MM.1S (cell line): ENCODE results near the gene CCDC86.

ENCODE experiments used
- EZH2 ChIP-seq: fragments of 300-600 bp; sonication (generic); optimal IDR thresholded peaks from 2 replicates; pipeline ENCODE3; 2017; ENCODE audit warnings: low read depth, mild to moderate bottlenecking, antibody characterized with exemption, low read length, mixed read lengths
- EZH2phosphoT487 ChIP-seq: fragments of 300-600 bp; sonication (generic); IDR thresholded peaks from 2 replicates; pipeline ENCODE4 v1.6.1; 2018; ENCODE audit warnings: antibody characterized with exemption, low read length
- TF ChIP-seq, protein P1 (sequence below): fragments of 300-600 bp; sonication (generic); IDR thresholded peaks from 2 replicates; pipeline ENCODE4 v1.5.1; 2016; ENCODE audit warnings: antibody characterized with exemption, low read length, mixed read lengths

DNA sequence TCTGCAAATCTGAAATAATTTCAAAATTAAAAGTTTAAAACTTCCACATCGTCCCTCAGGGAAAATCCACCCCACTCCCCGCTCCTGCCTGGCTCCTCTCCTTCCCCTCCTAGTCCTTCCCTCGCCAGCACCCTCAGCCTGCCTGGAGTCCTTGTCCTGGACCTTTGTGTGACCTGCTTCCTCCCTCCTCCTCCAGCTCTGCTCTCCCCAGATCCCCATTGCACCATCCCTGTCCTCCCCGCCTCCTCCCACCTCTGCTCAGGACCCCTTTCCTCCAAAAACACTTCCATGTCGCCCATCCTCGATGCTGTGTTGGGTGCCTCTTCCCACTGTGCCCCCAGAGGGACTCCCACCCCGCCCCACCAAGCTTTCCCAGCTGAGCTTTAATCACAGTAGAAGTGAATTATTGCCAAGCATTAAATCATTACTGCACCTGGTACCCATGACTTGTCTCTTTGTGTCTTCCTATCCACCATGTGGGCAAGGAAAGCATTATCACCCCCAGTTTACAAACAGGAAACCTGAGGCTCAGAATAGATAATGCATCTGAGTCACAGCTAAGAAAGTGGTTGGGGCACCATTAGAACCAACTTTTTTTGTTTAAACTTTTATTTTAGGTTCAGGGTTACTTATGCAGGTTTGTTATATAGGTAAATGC is 23.1 kb downstream of the CCDC86 start:
- TF ChIP-seq, protein P1, sequence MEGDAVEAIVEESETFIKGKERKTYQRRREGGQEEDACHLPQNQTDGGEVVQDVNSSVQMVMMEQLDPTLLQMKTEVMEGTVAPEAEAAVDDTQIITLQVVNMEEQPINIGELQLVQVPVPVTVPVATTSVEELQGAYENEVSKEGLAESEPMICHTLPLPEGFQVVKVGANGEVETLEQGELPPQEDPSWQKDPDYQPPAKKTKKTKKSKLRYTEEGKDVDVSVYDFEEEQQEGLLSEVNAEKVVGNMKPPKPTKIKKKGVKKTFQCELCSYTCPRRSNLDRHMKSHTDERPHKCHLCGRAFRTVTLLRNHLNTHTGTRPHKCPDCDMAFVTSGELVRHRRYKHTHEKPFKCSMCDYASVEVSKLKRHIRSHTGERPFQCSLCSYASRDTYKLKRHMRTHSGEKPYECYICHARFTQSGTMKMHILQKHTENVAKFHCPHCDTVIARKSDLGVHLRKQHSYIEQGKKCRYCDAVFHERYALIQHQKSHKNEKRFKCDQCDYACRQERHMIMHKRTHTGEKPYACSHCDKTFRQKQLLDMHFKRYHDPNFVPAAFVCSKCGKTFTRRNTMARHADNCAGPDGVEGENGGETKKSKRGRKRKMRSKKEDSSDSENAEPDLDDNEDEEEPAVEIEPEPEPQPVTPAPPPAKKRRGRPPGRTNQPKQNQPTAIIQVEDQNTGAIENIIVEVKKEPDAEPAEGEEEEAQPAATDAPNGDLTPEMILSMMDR: no peak
- TF ChIP-seq EZH2 (no peak), EZH2phosphoT487 (no peak)
